Lung (tissue), 12 donors: ENCODE results near the gene AP3S1. TPM values are rescaled to one million over a fixed set of nuclear protein-coding genes. Genes with fewer than 3 reads are reported as not detected.

Experiments
- ATAC-seq: fragments of 200-7000 bp; cut with Tn5 transposase; one replicate; pipeline ENCODE4 v1.9.1; 2020; ENCODE audit warnings: moderate number of reproducible peaks; ENCODE audit not compliant: insufficient read depth, low FRiP score
- DNase-seq, 3 donors: peaks; one replicate each; pipeline ENCODE4 v3.0.0-alpha.2; 2013 to 2017
- H3K27ac ChIP-seq, 2 donors: one replicate each; pipeline ENCODE4 v1.5.1; 2013; ENCODE audit warnings: mild to moderate bottlenecking in 2 of 2, moderate library complexity in 2 of 2, control low read depth in 1 of 2, inconsistent platforms in 1 of 2, low read depth in 1 of 2, low read length in 1 of 2
- H3K27me3 ChIP-seq, 3 donors: one replicate each; pipeline ENCODE4 v1.5.1; 2013; ENCODE audit warnings: low read length in 2 of 3; ENCODE audit not compliant: control insufficient read depth in 3 of 3, insufficient read depth in 3 of 3
- H3K36me3 ChIP-seq, 4 donors: one replicate each; pipeline ENCODE4 v1.5.1; 2013; ENCODE audit warnings: low read length in 4 of 4, mild to moderate bottlenecking in 1 of 4, moderate library complexity in 1 of 4; ENCODE audit not compliant: control insufficient read depth in 4 of 4, insufficient read depth in 4 of 4
- H3K4me1 ChIP-seq, 5 donors: one replicate each; pipeline ENCODE4 v1.5.1; 2013; ENCODE audit warnings: low read length in 5 of 5, mild to moderate bottlenecking in 2 of 5, moderate library complexity in 1 of 5; ENCODE audit not compliant: control insufficient read depth in 5 of 5, insufficient read depth in 5 of 5
- H3K4me3 ChIP-seq: one replicate; pipeline ENCODE4 v1.5.1; 2013; ENCODE audit warnings: mild to moderate bottlenecking, control low read depth, moderate library complexity
- H3K9ac ChIP-seq, 2 donors: one replicate each; pipeline ENCODE4 v1.5.1; 2013; ENCODE audit warnings: low read length in 2 of 2, control low read depth in 1 of 2; ENCODE audit not compliant: insufficient read depth in 1 of 2
- H3K9me3 ChIP-seq, 4 donors: one replicate each; pipeline ENCODE4 v1.5.1; 2013; ENCODE audit warnings: low read length in 3 of 4, mild to moderate bottlenecking in 1 of 4, moderate library complexity in 1 of 4; ENCODE audit not compliant: control insufficient read depth in 4 of 4, insufficient read depth in 3 of 4
- WGBS, 2 donors: extraction: QIAGEN DNeasy Blood & Tissue Kit; methylation state at CpG; one replicate each; pipeline ENCODE4 v1.1.7; 2013; 5-methylcytosine and 5-hydroxymethylcytosine counted together
- polyA plus RNA-seq, 2 donors: library from polyadenylated mRNA; stranded (reverse); fragments of 200-250 nt; gene quantifications; one replicate each; pipeline ENCODE4 v1.2.1, GENCODE V29; 2013
- total RNA-seq, 2 donors: library from RNA; depleted of rRNA in 1 of 2; stranded (reverse); fragments of >200 nt in 1 of 2; gene quantifications; one replicate each; pipeline ENCODE4 v1.2.1, GENCODE V29; 2014 to 2021
- TF ChIP-seq, protein P1 (sequence below): IDR thresholded peaks from 2 replicates; pipeline ENCODE4 v1.5.1; 2012; ENCODE audit warnings: mild to moderate bottlenecking; ENCODE audit errors: control extremely low read depth, extremely low read depth
- donor health status: control.
- donor health status: control.
- donor health status: Bipolar disorder and iron deficiency.
- donor health status: healthy.
- donor health status: DM: yes; HTN: yes; CAD: no.

Gene AP3S1
- total and polyA plus RNA-seq, 4 donors: 45.8 to 90.4 (median 54.7) TPM

DNA sequence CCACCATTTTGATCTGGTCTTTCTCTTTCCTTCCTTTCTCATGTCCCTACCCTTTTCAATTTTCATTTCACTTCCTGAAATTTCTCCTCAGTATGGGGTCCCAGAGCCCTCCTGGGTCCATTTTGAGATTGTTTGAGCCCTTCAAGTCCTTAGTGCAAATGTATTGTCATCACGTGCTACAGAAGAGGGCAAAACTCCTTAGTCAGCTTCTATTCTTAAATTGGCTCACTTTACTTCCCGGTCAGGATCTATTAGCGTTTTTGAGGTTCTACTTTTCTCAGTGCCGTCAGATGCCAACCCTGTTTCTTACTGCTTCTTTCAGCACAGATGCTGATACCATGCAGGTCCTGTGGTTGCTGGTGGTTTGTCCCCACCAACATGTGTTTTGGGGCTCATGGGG, 6.3 kb upstream of the AP3S1 start:
- no peaks in the 10 kb centered on the region for H3K9me3 ChIP-seq
- WGBS, 2 donors: 91 to 92% methylated on average over 4 of the region's 4 CpGs
- ATAC-seq: no peak
- H3K9ac ChIP-seq: no peak overlapping the region
- no peak for DNase-seq
- H3K36me3 ChIP-seq: peaks cover 6 to 34% (median 20%) of the 10 kb centered on the region in 4 donors
- H3K4me3 ChIP-seq: no peak overlapping the region
- TF ChIP-seq, protein P1, sequence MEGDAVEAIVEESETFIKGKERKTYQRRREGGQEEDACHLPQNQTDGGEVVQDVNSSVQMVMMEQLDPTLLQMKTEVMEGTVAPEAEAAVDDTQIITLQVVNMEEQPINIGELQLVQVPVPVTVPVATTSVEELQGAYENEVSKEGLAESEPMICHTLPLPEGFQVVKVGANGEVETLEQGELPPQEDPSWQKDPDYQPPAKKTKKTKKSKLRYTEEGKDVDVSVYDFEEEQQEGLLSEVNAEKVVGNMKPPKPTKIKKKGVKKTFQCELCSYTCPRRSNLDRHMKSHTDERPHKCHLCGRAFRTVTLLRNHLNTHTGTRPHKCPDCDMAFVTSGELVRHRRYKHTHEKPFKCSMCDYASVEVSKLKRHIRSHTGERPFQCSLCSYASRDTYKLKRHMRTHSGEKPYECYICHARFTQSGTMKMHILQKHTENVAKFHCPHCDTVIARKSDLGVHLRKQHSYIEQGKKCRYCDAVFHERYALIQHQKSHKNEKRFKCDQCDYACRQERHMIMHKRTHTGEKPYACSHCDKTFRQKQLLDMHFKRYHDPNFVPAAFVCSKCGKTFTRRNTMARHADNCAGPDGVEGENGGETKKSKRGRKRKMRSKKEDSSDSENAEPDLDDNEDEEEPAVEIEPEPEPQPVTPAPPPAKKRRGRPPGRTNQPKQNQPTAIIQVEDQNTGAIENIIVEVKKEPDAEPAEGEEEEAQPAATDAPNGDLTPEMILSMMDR: no peak
- no peaks in the 10 kb centered on the region for H3K27me3 ChIP-seq
- no peak overlapping the region for H3K27ac ChIP-seq
- H3K4me1 ChIP-seq: peaks cover 0 to 17% (median 5%) of the 10 kb centered on the region in 5 donors

DNA sequence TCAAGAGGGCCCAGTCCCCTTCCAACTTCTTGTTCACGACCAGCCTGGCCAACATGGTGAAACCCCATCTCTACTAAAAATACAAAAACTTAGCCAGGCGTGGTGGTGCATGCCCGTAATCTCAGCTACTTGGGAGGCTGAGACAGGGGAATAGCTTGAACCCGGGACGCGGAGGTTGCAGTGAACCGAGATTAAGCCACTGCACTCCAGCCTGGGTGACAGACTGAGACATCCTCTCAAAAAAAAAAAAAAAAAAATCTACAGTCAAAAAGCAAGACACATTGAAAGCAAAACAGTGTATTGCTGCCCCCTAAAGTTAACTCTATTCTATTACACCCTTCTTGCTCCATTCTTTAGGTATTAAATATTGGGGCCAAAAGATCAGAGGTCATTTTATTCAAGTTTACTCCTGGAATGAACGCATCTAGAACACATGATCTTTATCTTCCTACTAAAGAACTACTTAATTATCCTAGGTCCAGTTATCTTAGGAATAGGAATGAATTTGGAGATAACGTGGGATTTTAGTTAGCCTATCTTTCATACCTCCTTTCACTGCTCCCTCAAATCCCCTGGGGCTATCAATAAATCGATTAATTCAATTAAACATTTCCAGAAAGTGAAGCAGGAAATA, 2.7 kb upstream of the AP3S1 start:
- 43 to 52% methylated on average over 10 of the region's 10 CpGs for WGBS, 2 donors
- Histone ChIP-seq H3K27me3 (no peaks in the 10 kb centered on the region), H3K9ac (no peak overlapping the region), H3K4me1 (peaks cover 3 to 34% (median 13%) of the 10 kb centered on the region in 5 donors), H3K27ac (no peak overlapping the region), H3K4me3 (no peak overlapping the region), H3K36me3 (peaks cover 4 to 19% (median 15%) of the 10 kb centered on the region in 4 donors), H3K9me3 (no peaks in the 10 kb centered on the region)
- peak in 2 of 3 donors; percentile 72 to 80 for DNase-seq
- TF ChIP-seq, protein P1: peak; percentile 29
- ATAC-seq: no peak

DNA sequence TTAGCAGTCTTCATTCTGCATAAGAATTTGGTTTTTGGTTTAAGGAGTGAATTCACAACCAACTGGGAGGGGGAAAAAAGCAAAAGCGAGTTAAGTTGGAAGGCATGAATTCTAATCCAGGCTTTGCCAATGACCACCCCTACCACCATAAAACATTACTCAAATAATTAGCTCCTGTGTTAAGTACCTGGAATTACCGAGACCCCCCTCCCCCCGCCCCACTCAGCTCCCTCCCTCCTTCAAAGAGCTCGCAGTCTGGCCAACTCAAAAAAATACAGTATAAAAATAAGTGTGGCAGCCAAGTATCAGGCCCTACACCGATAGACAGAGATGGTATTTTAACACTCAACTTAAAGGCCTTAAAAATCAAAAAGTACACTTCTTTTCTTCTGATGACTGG, 862 bp upstream of the AP3S1 start:
- WGBS, 2 donors: 0 to 3% methylated on average over 5 of the region's 5 CpGs
- Histone ChIP-seq H3K27ac (peak overlapping the region; percentile 94 to 96), H3K27me3 (no peaks in the 10 kb centered on the region), H3K4me3 (peak overlapping the region; percentile 91), H3K9ac (peak overlapping the region; percentile 60 to 95), H3K9me3 (no peaks in the 10 kb centered on the region), H3K4me1 (peaks cover 4 to 46% (median 15%) of the 10 kb centered on the region in 5 donors), H3K36me3 (peaks cover 3 to 9% (median 5%) of the 10 kb centered on the region in 4 donors)
- no peak for ATAC-seq
- TF ChIP-seq, protein P1: no peak
- DNase-seq: peak in 1 of 3 donors; percentile 27
